KMS-11 (cell line): Measurements from ENCODE around the gene GPR35.

Source experiments
- H2AFZ ChIP-seq: fragments of 200-600 bp; sonication (generic); 2 replicates; pipeline ENCODE4 v1.6.1; 2016; ENCODE audit warnings: antibody characterized with exemption, mixed run types, low read depth
- H3K27ac ChIP-seq: fragments of 200-600 bp; sonication (generic); 2 replicates; pipeline ENCODE4 v1.6.1; 2016; ENCODE audit warnings: mild to moderate bottlenecking, mixed run types
- H3K27me3 ChIP-seq: fragments of 200-600 bp; sonication (generic); 2 replicates; pipeline ENCODE4 v1.6.1; 2017; ENCODE audit warnings: mild to moderate bottlenecking, low read depth, mixed run types, moderate library complexity; ENCODE audit not compliant: insufficient read depth
- H3K36me3 ChIP-seq: fragments of 200-600 bp; sonication (generic); 2 replicates; pipeline ENCODE4 v1.6.1; 2017; ENCODE audit warnings: mild to moderate bottlenecking, mixed run types; ENCODE audit not compliant: insufficient read depth
- H3K4me1 ChIP-seq: fragments of 200-600 bp; sonication (generic); 2 replicates; pipeline ENCODE4 v1.6.1; 2016; ENCODE audit warnings: mild to moderate bottlenecking, low read depth, mixed run types; ENCODE audit not compliant: poor library complexity, severe bottlenecking
- H3K4me2 ChIP-seq: fragments of 200-600 bp; sonication (generic); 2 replicates; pipeline ENCODE4 v1.7.0; 2016; ENCODE audit warnings: mild to moderate bottlenecking, mixed run types
- H3K4me3 ChIP-seq: fragments of 200-600 bp; sonication (generic); IDR thresholded peaks from 2 replicates; pipeline ENCODE4 v1.6.1; 2017; ENCODE audit warnings: low read depth, low read length, mixed read lengths; ENCODE audit not compliant: insufficient read depth
- H3K79me2 ChIP-seq: fragments of 200-600 bp; sonication (generic); 2 replicates; pipeline ENCODE4 v1.6.1; 2016; ENCODE audit warnings: low read depth, mixed run types; ENCODE audit not compliant: insufficient read depth
- H3K9ac ChIP-seq: fragments of 200-600 bp; sonication (generic); 2 replicates; pipeline ENCODE4 v1.6.1; 2016; ENCODE audit warnings: mild to moderate bottlenecking, mixed run types
- H4K20me1 ChIP-seq: fragments of 200-600 bp; sonication (generic); 2 replicates; pipeline ENCODE4 v1.6.1; 2016; ENCODE audit warnings: mild to moderate bottlenecking, mixed run types; ENCODE audit not compliant: insufficient read depth
- TF ChIP-seq, protein P1 (sequence below): fragments of 200-600 bp; sonication (generic); conservative IDR thresholded peaks from 2 replicates; pipeline ENCODE4 v1.6.1; 2017; ENCODE audit warnings: low read depth, mild to moderate bottlenecking, antibody characterized with exemption, low read length, moderate library complexity, mixed read lengths

The GPR35 gene

DNA sequence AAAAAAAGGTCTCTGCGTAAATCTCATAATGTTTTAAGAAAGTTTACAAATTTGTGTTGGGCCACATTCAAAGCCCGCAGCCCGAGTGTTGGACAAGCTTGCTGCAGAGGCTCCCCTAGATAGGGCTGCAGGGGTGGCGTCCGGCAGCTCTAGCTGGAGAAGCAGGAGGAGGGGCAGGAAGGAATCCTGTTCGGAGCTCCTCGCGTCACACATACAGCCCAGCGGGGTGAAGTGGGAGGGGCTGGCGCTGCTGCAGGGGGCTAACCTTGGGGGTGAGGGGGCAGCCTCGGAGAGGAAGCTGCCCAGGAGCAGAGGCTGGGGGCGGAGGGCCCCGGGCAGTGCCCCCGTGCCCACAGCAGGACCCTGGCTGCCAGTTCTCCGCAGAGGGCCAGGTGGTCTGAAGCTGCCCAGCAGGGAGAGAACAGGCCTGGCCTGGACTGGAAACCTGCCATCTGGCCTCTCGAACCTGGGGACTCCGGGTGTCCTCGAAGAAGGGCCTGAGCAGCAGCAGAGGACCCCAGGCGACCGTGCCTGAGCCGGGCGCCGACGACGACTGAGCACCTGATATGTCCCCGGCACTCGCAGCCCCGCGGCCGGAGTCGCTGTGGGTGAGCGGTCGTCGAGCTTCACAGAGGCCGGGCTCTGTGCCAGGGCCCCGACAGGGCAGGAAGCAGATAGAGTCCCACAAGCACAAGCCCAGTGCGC, 2.6 kb upstream of the GPR35 start:
- H3K4me2 ChIP-seq = no peak overlapping the region
- H3K79me2 ChIP-seq = no peaks in the 10 kb centered on the region
- H4K20me1 ChIP-seq = no peaks in the 10 kb centered on the region
- H3K27ac ChIP-seq = no peak overlapping the region
- H3K36me3 ChIP-seq = no peaks in the 10 kb centered on the region
- H3K4me1 ChIP-seq = no peaks in the 10 kb centered on the region
- H2AFZ ChIP-seq = no peak overlapping the region
- no peaks in the 10 kb centered on the region for H3K27me3 ChIP-seq
- H3K9ac ChIP-seq = no peak overlapping the region
- TF ChIP-seq, protein P1, sequence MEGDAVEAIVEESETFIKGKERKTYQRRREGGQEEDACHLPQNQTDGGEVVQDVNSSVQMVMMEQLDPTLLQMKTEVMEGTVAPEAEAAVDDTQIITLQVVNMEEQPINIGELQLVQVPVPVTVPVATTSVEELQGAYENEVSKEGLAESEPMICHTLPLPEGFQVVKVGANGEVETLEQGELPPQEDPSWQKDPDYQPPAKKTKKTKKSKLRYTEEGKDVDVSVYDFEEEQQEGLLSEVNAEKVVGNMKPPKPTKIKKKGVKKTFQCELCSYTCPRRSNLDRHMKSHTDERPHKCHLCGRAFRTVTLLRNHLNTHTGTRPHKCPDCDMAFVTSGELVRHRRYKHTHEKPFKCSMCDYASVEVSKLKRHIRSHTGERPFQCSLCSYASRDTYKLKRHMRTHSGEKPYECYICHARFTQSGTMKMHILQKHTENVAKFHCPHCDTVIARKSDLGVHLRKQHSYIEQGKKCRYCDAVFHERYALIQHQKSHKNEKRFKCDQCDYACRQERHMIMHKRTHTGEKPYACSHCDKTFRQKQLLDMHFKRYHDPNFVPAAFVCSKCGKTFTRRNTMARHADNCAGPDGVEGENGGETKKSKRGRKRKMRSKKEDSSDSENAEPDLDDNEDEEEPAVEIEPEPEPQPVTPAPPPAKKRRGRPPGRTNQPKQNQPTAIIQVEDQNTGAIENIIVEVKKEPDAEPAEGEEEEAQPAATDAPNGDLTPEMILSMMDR = no peak
- H3K4me3 ChIP-seq = no peak overlapping the region

DNA sequence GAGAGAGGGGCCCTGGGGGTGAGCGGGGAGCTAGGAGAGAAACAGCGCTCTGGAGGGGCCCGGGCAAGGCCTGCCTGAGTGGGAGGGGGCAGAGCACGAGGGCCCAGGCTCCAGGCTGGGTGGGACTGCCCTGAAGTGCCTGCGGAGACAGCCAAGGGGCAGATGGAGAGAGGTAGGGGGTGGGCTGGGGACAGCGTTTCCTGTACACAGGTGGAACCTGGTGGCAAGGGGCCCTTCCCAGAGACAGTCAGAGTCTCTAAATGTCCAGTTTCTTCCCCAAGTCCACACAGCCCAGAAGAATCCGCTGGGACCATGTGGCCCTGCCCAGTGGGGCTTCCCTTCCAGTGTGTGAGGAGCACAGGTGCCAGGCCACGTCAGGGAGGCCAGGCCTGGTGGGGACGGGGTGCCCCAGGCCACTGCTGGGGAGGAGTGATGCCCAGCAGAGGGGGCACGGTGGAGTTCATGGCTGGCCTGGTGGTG, 1.7 kb upstream of the GPR35 start:
- Histone ChIP-seq H4K20me1 (no peaks in the 10 kb centered on the region), H3K4me2 (no peak overlapping the region), H3K4me1 (no peaks in the 10 kb centered on the region), H3K9ac (no peak overlapping the region), H3K4me3 (no peak overlapping the region), H2AFZ (no peak overlapping the region), H3K27me3 (no peaks in the 10 kb centered on the region), H3K27ac (no peak overlapping the region), H3K79me2 (no peaks in the 10 kb centered on the region), H3K36me3 (no peaks in the 10 kb centered on the region)
- TF ChIP-seq, protein P1 = no peak

DNA sequence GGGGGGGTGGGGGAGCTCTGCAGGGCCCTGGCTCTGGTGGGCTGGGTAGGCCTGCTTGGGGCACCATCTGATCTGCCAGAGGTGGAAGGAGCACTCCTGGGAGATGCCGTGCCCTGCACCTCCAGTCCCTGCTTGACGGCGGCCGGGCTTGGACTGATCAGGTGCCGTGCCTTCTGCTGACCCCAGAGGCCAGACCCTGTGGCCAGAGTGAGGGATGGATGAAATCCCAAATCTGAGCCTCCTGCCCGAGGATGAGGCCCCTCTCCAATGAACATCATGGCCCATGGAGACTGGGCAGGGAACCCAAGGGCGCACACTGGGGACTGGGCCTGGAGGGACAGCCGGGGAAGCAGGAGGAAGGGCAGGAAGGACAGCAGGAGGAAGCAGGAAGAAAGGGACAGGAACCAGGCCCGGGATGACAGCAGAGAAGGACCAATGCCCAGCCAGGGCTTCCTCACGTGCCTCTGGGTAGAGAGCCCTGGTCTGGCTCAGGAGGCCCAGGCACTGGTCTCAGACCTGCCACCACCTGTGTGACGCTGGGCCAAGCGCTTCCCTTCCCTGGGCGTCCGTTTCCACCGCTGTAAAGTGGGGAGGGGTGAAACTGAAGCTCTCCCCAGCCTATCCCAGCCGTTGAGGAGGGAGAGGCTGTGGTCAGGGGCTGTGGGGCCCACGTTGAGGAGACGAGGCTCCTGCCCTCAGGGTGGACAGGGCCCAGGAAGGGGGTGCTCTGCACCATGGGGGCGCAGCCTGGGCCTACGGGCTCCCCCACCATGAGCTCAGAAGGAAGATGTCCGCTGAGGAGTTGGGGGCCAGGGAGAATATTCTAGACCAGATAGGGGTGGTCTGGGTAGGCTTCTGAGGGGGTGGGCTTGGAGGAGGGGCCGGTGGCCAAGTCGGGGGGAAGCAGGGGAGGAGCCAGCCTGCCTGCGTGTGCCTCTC, 1.0 kb upstream of the GPR35 start:
- TF ChIP-seq, protein P1 = no peak
- Histone ChIP-seq H3K4me1 (no peaks in the 10 kb centered on the region), H3K4me2 (no peak overlapping the region), H3K9ac (no peak overlapping the region), H4K20me1 (no peaks in the 10 kb centered on the region), H3K79me2 (no peaks in the 10 kb centered on the region), H2AFZ (no peak overlapping the region), H3K27ac (no peak overlapping the region), H3K4me3 (no peak overlapping the region), H3K27me3 (no peaks in the 10 kb centered on the region), H3K36me3 (no peaks in the 10 kb centered on the region)

DNA sequence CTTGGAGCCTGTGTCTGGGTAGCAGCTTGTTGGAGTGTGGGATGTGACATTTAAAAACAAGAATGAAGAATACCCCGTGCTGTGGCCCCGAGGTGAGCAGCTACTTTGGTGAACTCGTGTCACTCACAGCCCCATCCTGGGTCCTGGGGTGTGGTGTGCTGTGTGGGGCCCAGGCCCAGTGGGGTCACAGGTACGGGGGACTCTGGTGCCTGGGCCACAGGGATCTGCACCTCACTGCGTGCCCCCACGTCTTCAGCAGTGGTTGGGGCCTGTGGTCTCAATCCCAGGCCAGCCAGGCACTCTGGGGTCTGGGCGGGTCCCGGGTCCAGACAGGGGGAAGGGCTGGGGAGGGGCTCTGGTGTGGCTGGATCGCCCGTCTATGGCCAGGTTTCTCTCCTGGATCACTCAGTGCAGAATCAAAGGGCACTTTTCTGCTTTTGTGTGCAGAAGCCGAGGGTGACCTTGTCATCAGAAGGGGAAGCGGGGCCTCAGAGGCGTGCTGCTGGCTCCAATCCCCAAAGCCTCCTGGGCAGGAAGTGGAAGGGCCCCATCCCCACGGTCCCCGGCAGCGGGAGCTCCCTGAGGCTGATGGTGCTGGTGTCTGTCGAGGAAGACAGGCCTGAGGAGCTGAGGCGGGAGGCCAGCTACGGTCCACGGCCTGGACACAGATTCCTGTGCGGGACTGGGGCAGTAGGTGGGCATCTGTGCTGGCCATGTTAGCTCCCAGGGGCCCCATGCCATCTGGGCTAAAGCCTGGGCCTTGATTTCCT, 1.4 kb downstream of the GPR35 start:
- H3K79me2 ChIP-seq = no peaks in the 10 kb centered on the region
- H3K9ac ChIP-seq = no peak overlapping the region
- no peaks in the 10 kb centered on the region for H3K36me3 ChIP-seq
- TF ChIP-seq, protein P1 = no peak
- H2AFZ ChIP-seq = no peak overlapping the region
- no peak overlapping the region for H3K4me3 ChIP-seq
- no peaks in the 10 kb centered on the region for H3K4me1 ChIP-seq
- H3K27me3 ChIP-seq = no peaks in the 10 kb centered on the region
- no peak overlapping the region for H3K27ac ChIP-seq
- H3K4me2 ChIP-seq = no peak overlapping the region
- H4K20me1 ChIP-seq = no peaks in the 10 kb centered on the region
